Measurements from ENCODE around the gene PUS7L.
"Not testable (repeated sequence)": the region's sequence is repeated elsewhere in the genome, so short reads cannot be mapped to it uniquely, and the experiment has no call there.

Gene PUS7L

DNA sequence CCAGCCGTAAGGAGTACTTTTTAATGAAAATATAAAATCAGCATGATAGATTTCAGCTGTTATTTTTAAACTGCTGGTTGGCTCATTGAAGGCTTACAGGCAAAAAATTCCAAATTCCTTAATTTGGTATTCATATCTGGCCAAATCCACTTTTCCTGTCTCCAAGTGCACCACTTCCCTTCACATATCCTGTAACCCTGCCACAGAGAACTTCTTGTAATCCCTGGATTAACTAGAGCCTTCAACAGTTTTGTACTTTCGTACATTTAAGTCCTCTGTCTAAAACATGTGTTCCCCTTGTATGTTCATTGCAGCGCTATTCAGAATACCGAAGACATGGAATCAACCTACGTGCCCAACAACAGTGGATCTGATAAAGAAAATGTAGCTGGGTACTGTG lies 9.6 kb downstream of the PUS7L start:
- no peak for DNase-seq

- DNase-seq, result no peak
These were observed 13.8 kb downstream of the PUS7L start for GRCh38 chr12:43744826-43745225.

GRCh38 chr12:43742106-43742505 lies 16.5 kb downstream of the PUS7L start:
- no peak for DNase-seq

DNA sequence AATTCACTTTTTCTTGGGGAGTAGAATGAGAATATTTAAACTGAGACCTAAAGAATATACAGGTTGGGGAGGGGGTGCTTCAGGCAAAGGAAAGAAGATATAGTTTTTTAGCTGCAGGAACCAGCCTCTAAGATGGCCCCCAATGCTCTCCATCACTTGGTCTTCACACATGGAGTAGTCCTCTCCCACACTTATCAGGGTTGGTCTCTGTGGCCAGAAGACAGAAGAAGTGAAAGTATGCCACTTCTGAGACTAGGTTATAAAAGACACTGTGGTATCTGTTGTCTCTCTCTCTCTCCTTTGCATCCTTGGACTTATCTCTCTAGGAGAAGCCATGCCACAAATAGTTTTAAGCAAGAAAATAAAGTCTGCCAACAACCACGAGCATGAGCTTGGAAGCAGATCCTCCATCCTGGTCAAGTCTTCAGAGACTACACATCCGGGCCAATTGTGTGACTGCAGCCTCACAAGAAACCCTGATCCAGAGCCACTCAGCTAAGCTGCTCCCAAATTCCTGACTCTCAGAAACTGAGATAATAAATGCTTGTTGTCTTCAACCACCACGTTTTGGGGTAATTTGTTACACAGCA lies 18.0 kb downstream of the PUS7L start:
- DNase-seq, result no peak

DNA sequence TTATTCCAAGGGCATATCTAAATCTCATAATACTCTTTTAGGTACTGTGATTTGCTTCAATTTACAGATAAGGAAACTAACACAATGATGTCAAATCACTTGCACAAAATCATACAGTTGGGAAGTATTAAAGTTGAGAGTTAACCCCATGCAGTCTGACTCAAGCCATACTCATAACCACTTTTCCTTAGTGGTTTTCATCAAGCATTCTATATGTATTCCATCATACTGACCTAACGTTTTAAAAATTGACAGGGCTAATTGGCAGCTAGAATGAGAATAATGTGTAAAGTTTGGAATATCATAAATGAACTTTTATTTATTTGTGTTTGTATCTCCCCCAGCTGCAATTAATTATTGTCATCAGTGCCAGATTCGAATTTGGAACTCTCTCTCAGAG lies 20.9 kb downstream of the PUS7L start:
- DNase-seq, result no peak

GRCh38 chr12:43736927-43737440 lies 21.6 kb downstream of the PUS7L start:
- DNase-seq, result no peak

DNA sequence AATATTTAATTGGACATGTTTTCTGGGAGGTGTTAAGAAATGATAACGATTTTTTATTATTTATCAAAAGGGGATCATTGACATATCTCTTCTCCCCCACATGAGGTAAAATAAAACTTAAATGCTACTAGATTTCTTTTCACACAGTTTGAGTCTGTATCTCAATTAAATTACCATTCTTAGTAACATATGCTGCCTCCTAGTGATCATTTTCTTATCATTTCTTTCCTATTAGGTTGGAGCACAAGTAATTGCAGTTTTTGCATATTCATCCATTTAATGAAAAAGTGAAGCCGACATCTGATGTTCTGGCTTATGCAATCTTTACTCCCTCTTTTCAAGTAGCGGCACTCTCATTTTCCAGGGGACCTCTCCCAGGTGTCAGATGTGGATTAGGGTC lies 24.9 kb downstream of the PUS7L start:
- no peak for DNase-seq

- DNase-seq, result no peak
These were observed 28.3 kb downstream of the PUS7L start for GRCh38 chr12:43730283-43730682.

DNA sequence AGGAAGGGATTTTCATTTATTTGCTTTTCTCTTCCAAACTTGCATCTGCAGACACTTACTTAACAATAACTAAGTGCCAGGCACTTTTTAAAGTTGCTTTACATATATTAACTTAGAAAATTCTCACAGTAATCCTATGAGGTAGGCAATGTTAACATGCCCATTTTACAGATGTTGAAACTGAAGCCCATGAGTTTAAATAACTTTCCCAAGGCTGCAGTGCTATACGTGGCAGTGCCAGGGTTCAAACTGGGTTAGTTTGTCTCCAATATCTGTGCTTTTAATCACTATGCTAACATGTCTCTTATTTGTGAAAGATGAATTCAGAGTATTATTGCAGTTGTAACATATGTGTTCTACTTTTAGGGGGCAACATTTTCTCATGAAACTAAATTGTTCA lies 29.9 kb downstream of the PUS7L start:
- DNase-seq, result no peak

- DNase-seq, result no peak
These were observed 30.5 kb downstream of the PUS7L start for GRCh38 chr12:43728117-43728516.

DNA sequence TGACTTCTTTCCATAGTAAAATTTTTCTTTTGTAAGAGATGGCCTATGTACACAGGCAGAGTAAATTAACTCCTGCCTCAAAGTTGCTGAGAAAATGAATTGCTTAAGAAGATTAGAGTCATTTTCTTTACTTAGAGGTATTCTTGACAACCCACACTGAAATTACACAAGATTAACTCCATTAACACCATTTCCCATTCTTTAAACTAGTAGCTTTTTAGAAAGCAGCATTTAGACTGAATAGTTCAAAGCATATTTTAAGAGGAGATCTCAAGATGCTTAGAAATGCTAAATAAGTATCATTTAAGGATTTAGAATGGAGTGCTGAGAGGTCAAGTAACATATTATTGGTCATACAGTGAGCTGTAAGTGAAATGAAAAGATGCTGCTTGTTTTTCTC lies 35.5 kb downstream of the PUS7L start:
- DNase-seq, result no peak

DNA sequence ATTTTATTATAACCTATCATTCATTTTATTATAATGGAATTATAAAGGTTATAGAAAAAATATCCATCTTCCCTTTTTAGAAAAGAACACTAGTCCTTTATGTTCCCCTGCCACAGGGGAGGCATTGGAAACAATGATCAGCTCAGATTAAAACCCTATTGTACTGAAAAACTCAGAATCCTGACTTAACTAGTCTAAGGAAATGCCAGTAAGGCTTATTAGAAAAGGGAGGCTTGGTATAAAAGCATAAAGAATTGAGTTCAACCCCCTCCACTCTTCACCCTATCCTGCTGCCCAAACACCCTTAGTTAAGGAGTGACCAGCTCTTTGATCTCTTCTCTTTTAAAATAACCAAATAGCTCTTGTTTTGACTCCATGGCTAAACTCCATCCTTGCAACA lies 36.0 kb downstream of the PUS7L start:
- DNase-seq, result no peak

DNA sequence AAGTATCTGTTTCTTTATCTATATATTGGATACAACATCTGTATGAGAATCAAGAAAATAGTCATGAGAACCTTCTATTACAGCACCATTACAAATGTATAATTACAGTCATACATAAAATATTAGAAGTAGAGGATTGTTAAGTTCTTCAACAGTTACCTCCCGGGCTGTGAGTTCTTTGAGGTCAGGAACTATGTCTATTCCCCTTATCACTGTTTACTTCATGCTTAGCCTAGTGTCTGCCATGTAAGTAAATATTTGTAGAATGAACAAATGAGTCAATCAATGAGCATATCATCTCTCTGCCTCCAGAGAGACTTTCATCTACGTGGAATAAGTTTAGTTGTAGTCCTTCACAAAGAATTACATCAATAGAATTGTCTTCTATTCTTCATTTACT lies 47.2 kb downstream of the PUS7L start:
- no peak for DNase-seq

DNA sequence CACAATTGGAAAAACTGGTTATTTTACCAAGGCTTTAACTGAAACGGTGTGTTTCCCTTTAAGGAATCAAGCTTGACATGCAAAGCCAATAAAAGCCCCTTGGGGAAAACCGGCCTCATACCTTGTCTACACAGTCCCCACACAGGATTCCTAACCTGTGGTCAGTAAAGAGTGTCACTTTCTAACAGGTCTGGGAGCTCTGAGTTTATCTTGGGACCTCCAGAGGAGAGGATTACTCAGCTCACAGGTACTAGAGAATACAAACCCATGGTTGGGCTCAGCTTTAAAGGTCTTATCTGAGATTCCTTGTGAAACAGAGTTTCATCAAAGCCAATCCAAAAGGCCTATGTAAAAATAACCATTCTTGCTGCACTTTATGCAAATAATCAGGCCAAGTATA lies 54.8 kb downstream of the PUS7L start:
- DNase-seq, result not testable (repeated sequence)

- DNase-seq, result not testable (repeated sequence)
These were observed 57.4 kb downstream of the PUS7L start for GRCh38 chr12:43701194-43701593.

- DNase-seq, result no peak
These were observed 62.4 kb downstream of the PUS7L start for GRCh38 chr12:43696154-43696553.

- no peak for DNase-seq
These were observed 63.7 kb downstream of the PUS7L start for GRCh38 chr12:43694879-43695278.

DNA sequence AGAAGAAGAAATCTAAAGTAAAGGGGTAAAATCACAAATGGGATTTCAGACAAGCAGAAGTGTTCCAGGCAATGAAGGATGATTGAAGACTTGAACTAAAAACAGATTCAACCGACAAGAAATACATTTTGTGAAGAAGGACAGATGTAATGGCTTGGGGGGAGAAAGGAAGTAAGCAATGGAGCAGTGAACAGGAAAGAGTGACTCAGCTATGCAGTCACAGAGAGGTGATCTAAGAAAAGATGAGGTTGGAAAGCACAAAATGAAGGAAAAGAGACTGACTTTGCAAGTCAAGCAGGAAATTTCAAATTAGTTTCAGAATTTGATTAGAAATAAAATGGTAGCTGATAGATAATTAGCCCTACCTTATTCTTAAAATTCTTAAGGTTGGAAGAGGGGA lies 66.5 kb downstream of the PUS7L start:
- DNase-seq, result no peak

GRCh38 chr12:43685491-43685890 lies 73.1 kb downstream of the PUS7L start:
- DNase-seq, result not testable (repeated sequence)

- no peak for DNase-seq
These were observed 82.3 kb downstream of the PUS7L start for GRCh38 chr12:43676183-43676813.

- no peak for DNase-seq
These were observed 83.3 kb downstream of the PUS7L start for GRCh38 chr12:43675048-43675904.

DNA sequence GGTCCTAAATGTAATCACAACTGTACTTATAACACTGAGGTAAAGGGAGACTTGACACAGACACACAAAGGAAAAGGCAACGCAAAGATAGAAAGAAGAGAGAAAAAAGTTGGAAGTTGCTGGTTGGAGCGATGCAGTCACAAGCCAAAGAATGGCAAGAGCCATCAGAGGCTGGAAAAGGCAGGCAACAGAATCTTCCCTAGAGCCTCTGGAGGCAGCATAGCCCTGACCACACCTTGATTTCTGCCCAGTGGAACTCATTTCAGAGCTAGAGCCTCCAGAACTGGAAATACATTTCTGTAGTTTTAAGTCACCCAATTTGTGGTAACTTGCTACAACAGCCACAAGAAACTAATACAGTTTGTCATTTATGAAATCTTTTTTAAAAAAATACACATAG lies 89.2 kb downstream of the PUS7L start:
- DNase-seq, result no peak
